Brain microvascular endothelial cell (primary cell): ENCODE data around the gene C2orf66.

Source experiments
- DNase-seq: peaks from one replicate; pipeline ENCODE4 v3.0.0-alpha.2; 2020
- H3K27ac ChIP-seq: fragments of 250-450 bp; sonication (Bioruptor Pico); 2 replicates; pipeline ENCODE4 v1.5.1; 2020; ENCODE audit warnings: mild to moderate bottlenecking, moderate library complexity
- H3K27me3 ChIP-seq: fragments of 250-450 bp; sonication (Bioruptor Pico); replicated peaks from 2 replicates; pipeline ENCODE4 v1.5.1; 2020; ENCODE audit warnings: mild to moderate bottlenecking
- H3K36me3 ChIP-seq: fragments of 250-450 bp; sonication (Bioruptor Pico); replicated peaks from 2 replicates; pipeline ENCODE4 v1.5.1; 2020; ENCODE audit warnings: mild to moderate bottlenecking
- H3K4me3 ChIP-seq: 2 replicates; pipeline ENCODE4 v1.5.1; 2011; ENCODE audit warnings: low read depth, mild to moderate bottlenecking, control low read depth, low read length, moderate library complexity
- in situ Hi-C: cut with HindIII; loops from 2 replicates; pipeline ENCODE4 v1.10.0; 2017; ENCODE audit warnings: low sequenced_read_pairs, low pct_ligation_motif_present
- TF ChIP-seq, protein P1 (sequence below): IDR thresholded peaks from 2 replicates; pipeline ENCODE4 v1.5.1; 2011; ENCODE audit warnings: low read depth, mild to moderate bottlenecking, moderate library complexity, low read length, control low read depth, inconsistent platforms; ENCODE audit errors: missing control alignments

Gene C2orf66

DNA sequence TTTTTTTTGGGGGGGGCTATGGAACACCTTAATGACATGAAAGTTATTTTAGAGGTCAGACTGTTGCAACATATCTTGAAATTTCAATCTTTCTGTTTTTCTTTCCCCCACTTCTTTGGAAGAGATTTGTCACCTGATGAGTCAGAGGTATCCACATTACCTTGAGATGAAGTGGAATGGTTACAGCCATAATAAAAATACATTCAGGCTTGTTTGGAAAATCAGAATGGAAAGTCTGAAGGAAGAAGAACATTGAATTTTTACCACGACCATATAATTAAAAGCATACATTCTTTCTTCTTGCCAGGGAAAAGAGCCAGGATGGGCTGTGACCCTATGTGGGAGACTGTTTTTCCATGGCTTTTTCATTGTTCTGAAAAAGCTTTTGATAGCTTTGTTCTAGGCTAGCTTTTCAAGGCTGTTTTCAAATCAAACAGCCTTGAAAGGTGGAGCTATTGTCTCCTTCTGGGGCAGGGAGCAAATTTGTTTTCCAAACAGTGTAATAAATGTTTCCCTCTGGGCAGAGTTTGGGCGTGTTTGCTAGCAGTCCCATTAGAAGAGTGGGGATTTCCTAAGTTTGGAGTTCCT, 7.4 kb downstream of the C2orf66 start:
- no peak for DNase-seq
- TF ChIP-seq, protein P1, sequence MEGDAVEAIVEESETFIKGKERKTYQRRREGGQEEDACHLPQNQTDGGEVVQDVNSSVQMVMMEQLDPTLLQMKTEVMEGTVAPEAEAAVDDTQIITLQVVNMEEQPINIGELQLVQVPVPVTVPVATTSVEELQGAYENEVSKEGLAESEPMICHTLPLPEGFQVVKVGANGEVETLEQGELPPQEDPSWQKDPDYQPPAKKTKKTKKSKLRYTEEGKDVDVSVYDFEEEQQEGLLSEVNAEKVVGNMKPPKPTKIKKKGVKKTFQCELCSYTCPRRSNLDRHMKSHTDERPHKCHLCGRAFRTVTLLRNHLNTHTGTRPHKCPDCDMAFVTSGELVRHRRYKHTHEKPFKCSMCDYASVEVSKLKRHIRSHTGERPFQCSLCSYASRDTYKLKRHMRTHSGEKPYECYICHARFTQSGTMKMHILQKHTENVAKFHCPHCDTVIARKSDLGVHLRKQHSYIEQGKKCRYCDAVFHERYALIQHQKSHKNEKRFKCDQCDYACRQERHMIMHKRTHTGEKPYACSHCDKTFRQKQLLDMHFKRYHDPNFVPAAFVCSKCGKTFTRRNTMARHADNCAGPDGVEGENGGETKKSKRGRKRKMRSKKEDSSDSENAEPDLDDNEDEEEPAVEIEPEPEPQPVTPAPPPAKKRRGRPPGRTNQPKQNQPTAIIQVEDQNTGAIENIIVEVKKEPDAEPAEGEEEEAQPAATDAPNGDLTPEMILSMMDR: no peak
- in situ Hi-C loops: no loop called here
- no peak overlapping the region for H3K27ac ChIP-seq
- no peaks in the 10 kb centered on the region for H3K36me3 ChIP-seq
- H3K4me3 ChIP-seq: no peak overlapping the region
- no peaks in the 10 kb centered on the region for H3K27me3 ChIP-seq

DNA sequence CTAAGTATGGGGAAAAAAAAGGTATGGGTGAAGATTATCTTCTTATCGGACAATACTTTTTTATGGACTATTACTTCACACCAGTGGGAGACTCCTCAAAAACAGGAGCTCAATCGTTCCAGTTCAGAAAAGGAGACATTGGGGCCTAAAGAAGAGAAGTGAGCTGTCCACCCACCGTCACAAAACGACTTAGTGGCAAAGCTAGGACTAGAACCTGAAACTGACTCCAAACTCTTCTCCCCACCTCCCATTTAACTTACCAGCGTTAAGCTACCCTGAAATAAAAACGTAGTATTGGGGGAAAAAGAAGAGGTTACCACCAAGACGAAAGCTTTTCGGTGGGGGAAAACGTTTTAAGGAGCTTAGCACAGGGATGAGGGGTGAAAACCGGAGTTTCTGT, 10.2 kb downstream of the C2orf66 start:
- Histone ChIP-seq H3K27me3 (no peaks in the 10 kb centered on the region), H3K36me3 (peaks cover 9% of the 10 kb centered on the region), H3K4me3 (peak overlapping the region; percentile 90), H3K27ac (peak overlapping the region; percentile 49)
- in situ Hi-C loops: no loop called here
- no peak for DNase-seq
- TF ChIP-seq, protein P1: no peak

DNA sequence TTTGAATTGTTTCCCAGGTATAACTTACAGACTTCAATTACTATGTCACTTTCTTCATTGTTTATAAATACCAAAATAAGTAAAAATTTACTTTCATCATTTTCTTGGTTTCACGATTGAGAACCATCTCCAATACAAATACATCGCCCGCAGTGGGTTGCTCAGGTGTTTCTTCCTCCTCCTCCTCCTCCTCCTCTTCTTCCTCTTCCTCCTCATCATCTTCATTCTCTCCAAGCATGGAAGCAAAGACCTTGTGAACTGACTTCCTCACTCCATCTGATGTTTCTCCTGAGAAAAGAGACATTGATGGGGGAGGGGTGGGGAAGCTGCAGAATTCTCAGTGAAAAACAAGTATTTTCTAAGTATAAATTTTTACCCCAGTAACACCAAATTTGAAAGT, 16.3 kb downstream of the C2orf66 start:
- Histone ChIP-seq H3K36me3 (peaks cover 33% of the 10 kb centered on the region), H3K27me3 (no peaks in the 10 kb centered on the region), H3K4me3 (no peak overlapping the region), H3K27ac (no peak overlapping the region)
- in situ Hi-C loops: no loop called here
- DNase-seq: no peak
- TF ChIP-seq, protein P1: no peak

DNA sequence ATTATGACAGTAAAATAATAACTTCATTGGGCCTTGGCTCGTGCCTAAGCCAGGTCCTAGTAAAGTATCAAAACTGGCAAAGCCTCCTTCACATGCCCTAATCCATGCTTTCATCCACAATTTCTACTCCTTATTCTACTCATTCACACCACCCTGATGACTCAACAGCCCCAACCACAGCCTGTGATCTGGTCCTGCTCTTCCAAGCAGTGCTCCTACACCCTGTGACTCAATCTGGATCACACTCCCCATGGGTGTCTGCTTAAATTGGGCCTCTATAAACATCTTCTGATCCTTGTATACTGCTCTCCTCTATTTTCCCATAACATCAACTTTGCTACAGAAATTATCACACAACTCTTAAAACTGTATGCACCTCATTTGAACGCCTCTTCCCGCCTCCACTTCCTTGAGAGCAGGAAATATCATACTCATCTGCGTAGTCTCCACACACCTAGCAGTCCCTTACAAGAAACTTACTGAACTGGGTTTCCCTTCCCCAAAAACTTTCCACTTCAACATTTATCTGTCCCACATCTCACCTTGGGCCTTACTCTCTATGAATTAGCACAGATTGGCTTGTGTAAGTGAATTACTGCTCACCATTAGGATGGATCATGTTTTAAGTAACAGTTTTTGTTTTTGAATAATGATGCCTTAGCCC, 25.6 kb downstream of the C2orf66 start:
- Histone ChIP-seq H3K27ac (no peak overlapping the region), H3K4me3 (no peak overlapping the region), H3K27me3 (no peaks in the 10 kb centered on the region), H3K36me3 (peaks cover 21% of the 10 kb centered on the region)
- in situ Hi-C loops: no loop called here
- TF ChIP-seq, protein P1: no peak
- peak; percentile 49 for DNase-seq

DNA sequence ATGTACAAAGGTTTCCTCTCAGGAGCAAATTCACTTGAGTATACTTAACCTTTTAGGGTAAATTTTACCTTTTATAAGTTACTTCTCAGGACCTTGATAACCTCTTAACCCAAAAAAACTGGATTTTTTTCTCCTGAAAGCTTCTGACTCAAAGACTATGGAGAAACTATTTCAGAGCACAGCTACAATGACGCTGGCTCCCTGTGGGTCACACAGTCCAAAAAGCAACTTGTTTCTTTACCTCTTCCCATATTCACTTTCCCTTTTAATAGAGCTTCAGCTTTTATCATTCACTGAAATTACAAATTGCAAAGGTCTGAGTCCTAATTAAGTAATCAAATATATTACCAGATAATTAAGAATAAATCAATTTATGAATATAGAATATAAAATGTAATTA, 42.1 kb downstream of the C2orf66 start:
- H3K27ac ChIP-seq: no peak overlapping the region
- H3K4me3 ChIP-seq: no peak overlapping the region
- H3K36me3 ChIP-seq: peaks cover 17% of the 10 kb centered on the region
- TF ChIP-seq, protein P1: no peak
- no peak for DNase-seq
- in situ Hi-C loops: no loop called here
- H3K27me3 ChIP-seq: no peaks in the 10 kb centered on the region

DNA sequence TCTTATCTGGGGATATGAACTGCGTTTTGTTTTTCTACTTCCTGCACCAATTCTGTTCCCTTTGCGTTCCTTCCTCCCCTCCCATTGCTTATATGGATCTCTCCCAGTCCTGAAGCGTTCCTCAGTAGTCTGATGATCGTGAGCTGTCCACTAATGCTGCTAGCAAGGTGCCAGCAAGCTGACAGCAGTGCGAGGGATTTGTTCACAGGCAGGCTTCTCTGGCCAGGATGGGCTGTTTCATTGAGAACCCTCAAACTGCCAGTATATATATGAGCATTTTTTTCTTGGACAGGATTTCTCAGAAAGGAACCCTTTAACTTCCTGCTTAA, 49.8 kb downstream of the C2orf66 start:
- Histone ChIP-seq H3K27me3 (no peaks in the 10 kb centered on the region), H3K27ac (peak overlapping the region; percentile 40), H3K4me3 (no peak overlapping the region), H3K36me3 (peaks cover 4% of the 10 kb centered on the region)
- DNase-seq: peak; percentile 47
- in situ Hi-C loops: no loop called here
- TF ChIP-seq, protein P1: no peak
